Suprapubic skin (tissue), 4 donors: ENCODE measurements around the gene DDIAS. TPM values are rescaled to one million over a fixed set of nuclear protein-coding genes. Genes with fewer than 3 reads are reported as not detected.

ENCODE experiments used
- DNase-seq, 2 donors: peaks; one replicate each; pipeline ENCODE4 v3.0.0-alpha.2; 2019; ENCODE audit warnings: low spot score in 2 of 2
- H3K27ac ChIP-seq: fragments of 200-600 bp; sonication (generic); one replicate; pipeline ENCODE4 v1.5.1; 2019
- H3K27me3 ChIP-seq: fragments of 200-600 bp; sonication (generic); one replicate; pipeline ENCODE4 v1.5.1; 2019
- H3K36me3 ChIP-seq: fragments of 200-600 bp; sonication (generic); one replicate; pipeline ENCODE4 v1.5.1; 2019
- H3K4me1 ChIP-seq: fragments of 200-600 bp; sonication (generic); one replicate; pipeline ENCODE4 v1.5.1; 2019
- H3K4me3 ChIP-seq: fragments of 200-600 bp; sonication (generic); one replicate; pipeline ENCODE4 v1.5.1; 2019; ENCODE audit warnings: mild to moderate bottlenecking
- H3K9me3 ChIP-seq: fragments of 200-600 bp; sonication (generic); one replicate; pipeline ENCODE4 v1.5.1; 2019
- CTCF ChIP-seq, 2 donors: fragments of 200-600 bp in 1 of 2; fragments of 450-650 bp in 1 of 2; sonication (generic) in 1 of 2; IDR thresholded peaks; one replicate each; pipeline ENCODE4 v1.5.1; 2016 to 2019; ENCODE audit warnings: antibody characterized with exemption in 2 of 2, mild to moderate bottlenecking in 1 of 2, moderate library complexity in 1 of 2
- EP300 ChIP-seq: sonication (generic); formaldehyde crosslinking; IDR thresholded peaks from one replicate; pipeline ENCODE4 v1.6.1; 2017; ENCODE audit warnings: antibody characterized with exemption
- POLR2A ChIP-seq, 2 donors: fragments of 450-650 bp; IDR thresholded peaks; one replicate each; pipeline ENCODE4 v1.6.1; 2017; ENCODE audit warnings: antibody characterized with exemption in 2 of 2, mild to moderate bottlenecking in 2 of 2, moderate library complexity in 2 of 2
- POLR2AphosphoS5 ChIP-seq, 3 donors: sonication (generic); formaldehyde crosslinking; IDR thresholded peaks; one replicate each; pipeline ENCODE4 v1.6.1; 2017; ENCODE audit warnings: antibody characterized with exemption in 3 of 3
- WGBS: methylation state at CpG from one replicate; pipeline ENCODE4 v1.1.5; 2018; 5-methylcytosine and 5-hydroxymethylcytosine counted together
- total RNA-seq, 4 donors: library from RNA; depleted of rRNA; stranded (reverse); fragments of >200 nt; gene quantifications; one replicate each; pipeline ENCODE4 v1.1.0, GENCODE V29; 2016

DDIAS gene
- total RNA-seq, 4 donors from 2014 or later = 1.5 to 5.7 (median 4.1) TPM

- 89% methylated on average over 2 of the region's 2 CpGs for WGBS
- no peak for DNase-seq
- TF ChIP-seq POLR2AphosphoS5 (IDR thresholded peaks at IDR 0.05) (no peak), POLR2A (IDR thresholded peaks at IDR 0.05) (no peak), CTCF (IDR thresholded peaks at IDR 0.05) (no peak), EP300 (no peak)
- Histone ChIP-seq H3K27ac (no peak overlapping the region), H3K36me3 (no peaks in the 10 kb centered on the region), H3K4me1 (peaks cover 44% of the 10 kb centered on the region), H3K4me3 (no peak overlapping the region), H3K9me3 (no peaks in the 10 kb centered on the region), H3K27me3 (no peaks in the 10 kb centered on the region)
These were observed 35.7 kb upstream of the DDIAS start for GRCh38 chr11:82865841-82866240.

- TF ChIP-seq POLR2AphosphoS5 (IDR thresholded peaks at IDR 0.05) (no peak), CTCF (IDR thresholded peaks at IDR 0.05) (peak; percentile 57 to 58)
- H3K36me3 ChIP-seq = no peaks in the 10 kb centered on the region
- peaks cover 47% of the 10 kb centered on the region for H3K4me1 ChIP-seq
- H3K9me3 ChIP-seq = no peaks in the 10 kb centered on the region
- H3K27me3 ChIP-seq = no peaks in the 10 kb centered on the region
- no peak overlapping the region for H3K27ac ChIP-seq
- peak; percentile 81 to 90 for DNase-seq
- no peak overlapping the region for H3K4me3 ChIP-seq
- WGBS = 9% methylated on average over 10 of the region's 10 CpGs
These were observed 33.9 kb upstream of the DDIAS start for GRCh38 chr11:82867495-82868082.

GRCh38 chr11:82869657-82870056 is 31.9 kb upstream of the DDIAS start:
- H3K4me3 ChIP-seq = no peak overlapping the region
- peak overlapping the region; percentile 60 for H3K27ac ChIP-seq
- TF ChIP-seq EP300 (no peak), POLR2AphosphoS5 (IDR thresholded peaks at IDR 0.05) (no peak), POLR2A (IDR thresholded peaks at IDR 0.05) (no peak), CTCF (IDR thresholded peaks at IDR 0.05) (no peak)
- no peak for DNase-seq
- no peaks in the 10 kb centered on the region for H3K36me3 ChIP-seq
- H3K4me1 ChIP-seq = peaks cover 45% of the 10 kb centered on the region
- no peaks in the 10 kb centered on the region for H3K27me3 ChIP-seq
- no peaks in the 10 kb centered on the region for H3K9me3 ChIP-seq

GRCh38 chr11:82871646-82872045 is 29.9 kb upstream of the DDIAS start:
- Histone ChIP-seq H3K4me3 (no peak overlapping the region), H3K4me1 (peaks cover 45% of the 10 kb centered on the region), H3K27ac (no peak overlapping the region), H3K9me3 (no peaks in the 10 kb centered on the region), H3K27me3 (no peaks in the 10 kb centered on the region), H3K36me3 (no peaks in the 10 kb centered on the region)
- DNase-seq = no peak
- TF ChIP-seq POLR2A (IDR thresholded peaks at IDR 0.05) (no peak), CTCF (IDR thresholded peaks at IDR 0.05) (no peak)
- 92% methylated on average over 2 of the region's 2 CpGs for WGBS

- Histone ChIP-seq H3K9me3 (no peaks in the 10 kb centered on the region), H3K36me3 (no peaks in the 10 kb centered on the region), H3K27me3 (no peaks in the 10 kb centered on the region), H3K27ac (no peak overlapping the region), H3K4me3 (no peak overlapping the region), H3K4me1 (peaks cover 40% of the 10 kb centered on the region)
- 93% methylated on average over 7 of the region's 7 CpGs for WGBS
- DNase-seq = no peak
- TF ChIP-seq POLR2AphosphoS5 (IDR thresholded peaks at IDR 0.05) (no peak), CTCF (IDR thresholded peaks at IDR 0.05) (no peak), POLR2A (IDR thresholded peaks at IDR 0.05) (no peak), EP300 (no peak)
These were observed 29.0 kb upstream of the DDIAS start for GRCh38 chr11:82872377-82873150.
